HG03175 (cell line): ENCODE results near the gene SCARB1.

Source experiments
- ATAC-seq: cut with Tn5 transposase; IDR thresholded peaks from one replicate; pipeline ENCODE4 v1.9.1; 2021; ENCODE audit warnings: mild to moderate bottlenecking, moderate library complexity; ENCODE audit not compliant: unreplicated experiment

SCARB1 gene

DNA sequence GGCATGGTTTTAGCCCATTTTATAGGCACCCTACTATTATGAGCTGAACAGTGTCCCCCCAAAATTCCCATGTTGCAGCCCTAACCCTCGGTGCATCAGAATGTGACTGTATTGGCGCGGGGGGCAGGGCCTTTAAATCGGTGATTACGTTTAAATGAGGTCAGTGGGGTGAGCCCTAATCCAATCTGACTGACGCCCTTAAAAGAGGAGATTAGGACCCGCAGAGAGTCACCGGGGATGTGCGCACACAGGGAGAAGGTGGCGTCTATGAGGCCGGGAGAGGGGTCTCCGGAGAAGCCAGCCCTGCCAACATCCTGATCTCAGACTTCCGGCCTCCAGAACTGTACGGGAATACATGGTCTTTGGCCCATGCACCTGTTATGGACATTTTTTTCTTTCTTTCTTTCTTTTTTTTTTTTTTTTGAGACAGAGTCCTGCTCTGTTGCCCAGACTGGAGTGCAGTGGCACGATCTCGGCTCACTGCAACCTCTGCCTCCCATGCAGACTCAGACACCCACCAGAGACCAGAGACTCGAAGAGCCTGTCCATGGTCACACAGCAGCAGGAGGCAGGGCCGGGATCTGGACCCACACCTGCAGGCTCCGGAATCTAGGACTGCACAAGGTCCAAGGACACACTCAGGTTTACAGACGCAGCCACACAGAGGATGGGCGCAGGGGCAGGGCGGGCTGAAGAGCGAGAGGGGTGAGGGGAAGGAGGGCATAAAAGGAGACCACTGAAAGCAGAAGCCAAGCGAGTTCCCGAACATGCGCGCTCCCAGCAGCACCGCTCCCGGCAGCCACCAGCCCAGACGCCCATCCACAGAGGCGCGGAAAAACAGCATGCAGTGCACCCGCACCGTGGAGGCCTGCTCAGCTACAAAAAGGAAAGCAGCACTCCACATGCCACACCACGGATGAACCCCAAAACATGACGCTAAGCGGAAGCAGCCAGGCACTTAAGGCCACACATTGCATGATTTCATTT lies 19.0 kb downstream of the SCARB1 start:
- ATAC-seq, result no peak

DNA sequence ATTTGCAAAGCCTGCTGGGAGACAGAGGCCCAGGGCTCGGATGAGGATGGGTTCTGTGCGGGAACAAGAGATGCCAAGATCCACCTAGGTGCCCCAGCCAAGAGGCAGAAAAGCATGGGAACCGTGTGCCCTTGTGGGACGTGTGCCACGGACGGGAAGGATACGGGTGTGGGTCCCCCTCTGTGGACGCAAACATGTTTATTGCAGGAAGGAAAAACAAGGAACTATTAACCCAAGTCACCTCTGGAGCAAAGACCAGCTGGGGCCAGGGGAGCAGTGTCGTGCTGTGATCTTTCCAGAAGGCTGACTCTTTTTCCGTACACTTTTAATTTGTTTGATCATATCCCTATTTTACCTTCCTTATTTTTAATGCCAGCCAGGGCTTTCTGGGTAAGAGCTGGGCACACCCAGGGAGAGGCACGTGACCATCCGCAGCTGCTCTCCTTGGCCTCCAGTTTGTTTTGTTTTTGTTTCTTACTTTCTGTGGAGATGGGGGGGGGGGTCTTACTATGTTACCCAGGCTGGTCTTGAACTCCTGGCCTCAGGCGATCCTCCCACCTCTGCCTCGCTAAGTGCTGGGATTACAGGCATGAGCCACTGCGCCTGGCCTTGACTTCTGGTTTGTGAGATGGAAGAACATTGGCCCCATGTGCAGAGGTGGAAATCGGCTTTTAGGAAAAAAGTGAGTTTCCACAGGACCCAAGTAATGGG lies 20.7 kb downstream of the SCARB1 start:
- no peak for ATAC-seq

DNA sequence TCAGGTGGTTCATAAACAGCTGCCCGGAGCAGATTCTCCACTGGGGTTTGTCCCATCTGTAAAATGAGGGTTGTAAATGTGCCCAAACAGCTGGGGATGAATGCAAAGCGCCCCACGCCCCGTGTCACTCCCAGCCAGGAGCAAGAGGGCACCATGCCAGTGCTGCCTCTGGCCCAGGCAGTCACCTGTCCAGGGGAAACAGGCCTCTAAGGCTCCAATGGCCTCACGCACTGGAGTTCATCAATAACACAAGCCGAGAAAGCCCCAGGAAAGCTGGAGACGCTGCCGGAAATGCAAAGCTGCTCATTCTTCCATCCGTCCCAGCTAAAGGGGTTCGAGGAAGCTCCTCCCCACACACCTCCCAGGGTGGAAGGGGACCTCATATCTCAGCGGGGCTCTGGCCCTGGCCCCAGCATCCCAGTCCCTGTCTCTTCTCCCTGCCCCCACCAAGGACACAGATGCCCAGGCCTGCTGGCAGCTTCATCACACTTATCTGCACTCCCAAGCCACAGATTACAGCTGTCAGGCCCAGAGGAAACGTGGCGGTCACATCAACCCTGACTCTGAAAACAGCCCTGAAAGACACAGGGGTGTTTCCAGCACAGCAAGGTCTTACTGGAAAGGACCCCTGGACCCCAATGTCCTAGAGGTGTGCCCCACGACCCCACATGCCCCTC lies 21.5 kb downstream of the SCARB1 start:
- ATAC-seq, result no peak

DNA sequence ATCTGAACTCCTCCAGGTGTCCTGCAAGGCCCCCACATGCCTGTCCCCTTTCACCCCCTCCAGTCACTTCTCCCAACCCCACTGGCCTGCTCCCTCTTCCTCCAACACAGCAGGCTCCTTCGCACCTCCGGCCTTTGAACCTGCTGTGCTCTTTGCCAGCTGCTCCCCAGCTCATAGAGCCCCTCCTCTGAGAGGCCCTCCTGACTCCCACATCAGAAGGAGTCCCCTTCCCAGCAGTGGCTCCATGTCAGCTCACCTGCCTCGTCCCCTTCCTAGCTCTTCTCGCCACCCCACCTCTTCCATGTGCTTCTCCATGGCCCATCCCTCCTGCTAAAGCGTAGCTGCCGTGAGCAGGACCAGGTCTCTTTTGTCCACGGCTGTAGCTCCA lies 22.1 kb downstream of the SCARB1 start:
- no peak for ATAC-seq

DNA sequence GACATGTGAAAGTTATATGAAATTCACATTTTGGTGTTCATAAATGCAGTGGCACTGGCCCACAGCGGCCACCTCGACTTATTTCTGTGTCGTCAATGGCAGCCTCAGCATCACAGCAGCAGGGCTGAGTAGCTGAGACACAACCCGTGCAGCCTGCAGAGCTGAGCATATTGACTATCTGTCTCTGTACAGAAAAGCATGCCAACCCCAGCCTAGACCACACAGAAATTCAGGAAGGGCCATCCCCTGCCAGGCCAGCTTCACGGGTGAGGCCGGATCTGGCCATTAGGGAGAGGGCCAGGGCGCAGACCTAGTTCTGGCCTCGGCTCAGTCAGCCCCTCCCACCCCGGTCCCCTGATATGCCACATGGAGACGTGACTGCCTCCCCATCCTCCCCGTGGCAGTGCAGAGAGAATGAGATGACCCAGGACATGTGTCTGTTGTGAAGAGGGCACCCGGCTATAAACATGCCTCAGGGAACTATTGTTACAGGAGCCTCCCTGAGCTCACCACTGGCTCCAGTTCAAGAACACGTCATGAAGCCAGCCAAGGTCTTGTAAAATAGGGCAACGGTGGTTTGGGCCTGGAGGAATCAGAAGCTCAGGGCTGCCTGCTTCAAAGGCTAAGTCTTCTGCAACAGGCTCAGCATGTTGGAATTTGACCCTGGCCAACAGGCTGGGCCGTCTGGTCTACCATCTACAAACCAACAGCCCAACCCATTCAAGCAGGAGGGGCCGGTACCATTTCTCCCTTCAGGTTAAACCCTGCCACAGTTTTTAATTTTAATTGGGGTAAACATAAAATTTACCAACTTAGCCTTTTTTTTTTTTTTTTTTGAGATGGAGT lies 25.5 kb downstream of the SCARB1 start:
- no peak for ATAC-seq

DNA sequence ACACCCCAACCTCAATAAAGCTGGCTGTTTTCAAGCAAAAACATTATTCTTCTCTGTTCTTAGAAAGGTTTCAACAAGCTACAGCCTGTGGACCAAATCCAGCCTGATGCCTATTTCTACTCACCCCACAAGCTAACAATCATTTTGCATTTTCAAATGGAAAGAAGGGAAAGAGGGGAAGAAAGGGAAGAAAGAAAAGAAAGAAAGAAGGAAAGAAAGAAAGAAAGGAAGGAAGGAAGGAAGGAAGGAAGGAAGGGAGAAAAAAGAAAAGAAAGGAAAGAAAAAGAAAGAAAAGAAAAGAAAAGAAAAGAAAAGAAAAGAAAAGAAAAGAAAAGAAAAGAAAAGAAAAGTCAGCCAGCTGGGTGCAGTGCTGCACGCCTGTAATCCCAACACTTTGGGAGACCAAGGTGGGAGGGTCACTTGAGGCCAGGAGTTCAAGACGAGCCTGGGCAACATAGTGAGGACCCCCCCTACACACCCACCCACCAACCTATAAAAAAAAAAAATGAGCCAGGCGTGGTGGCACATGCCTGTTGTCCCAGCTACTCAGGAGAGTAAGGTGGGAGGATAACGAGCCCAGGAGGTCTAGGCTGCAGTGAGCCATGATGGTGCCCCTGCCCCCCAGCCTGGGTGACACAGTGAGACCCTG lies 26.3 kb downstream of the SCARB1 start:
- no peak for ATAC-seq

DNA sequence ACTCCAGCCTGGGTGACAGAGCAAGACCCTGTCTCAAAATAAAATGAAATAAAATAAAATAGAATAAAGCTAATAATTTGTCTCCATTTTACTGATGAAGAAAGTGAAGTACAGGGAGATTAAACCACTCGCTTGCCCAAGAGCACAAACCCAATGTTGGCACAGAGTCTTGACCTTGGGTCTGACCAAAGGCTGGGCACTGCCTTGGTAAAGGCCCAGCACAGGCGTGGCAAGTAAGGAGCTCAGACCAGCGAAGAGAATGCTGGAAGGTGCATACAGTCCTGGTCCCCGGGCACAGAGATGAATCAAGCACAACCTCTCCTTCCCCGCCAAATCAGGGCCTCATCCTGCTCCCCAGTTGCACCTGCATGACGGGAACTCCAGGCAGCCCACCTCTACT lies 26.9 kb downstream of the SCARB1 start:
- ATAC-seq, result no peak

DNA sequence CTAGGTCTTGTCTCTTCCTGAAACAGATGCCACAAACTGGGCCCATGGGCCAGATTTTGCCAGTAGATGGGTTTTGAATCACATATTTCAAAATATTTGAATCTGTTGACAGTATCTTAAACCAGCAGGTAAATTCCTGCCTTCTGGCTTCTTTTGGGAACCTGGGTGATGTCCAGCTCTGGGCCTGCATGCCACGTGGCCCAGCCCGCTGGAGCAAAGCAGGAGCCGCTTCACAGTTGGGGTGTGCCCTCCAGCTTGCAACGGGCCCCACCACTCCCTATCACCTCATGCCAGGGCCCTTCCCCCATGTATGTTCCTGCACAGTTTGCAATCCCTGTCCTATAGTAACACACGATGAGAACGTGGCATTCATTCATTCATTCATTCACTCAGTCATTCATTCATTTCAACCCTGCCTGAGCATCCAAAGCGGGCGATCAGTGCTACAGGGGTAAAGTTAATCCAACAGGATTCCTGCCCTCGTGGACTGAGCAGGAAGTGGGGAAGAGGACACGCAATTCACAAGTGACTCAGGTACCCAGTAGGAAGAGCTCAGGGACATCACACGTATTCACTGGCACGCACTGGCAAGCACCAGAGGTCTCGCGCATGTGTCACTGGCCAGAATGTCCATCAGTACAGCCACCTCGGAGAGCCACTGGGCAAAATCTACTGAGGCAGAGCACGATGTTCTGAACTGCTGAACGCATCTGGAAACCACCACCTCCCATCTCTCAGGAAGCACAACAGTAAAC lies 27.8 kb downstream of the SCARB1 start:
- no peak for ATAC-seq

DNA sequence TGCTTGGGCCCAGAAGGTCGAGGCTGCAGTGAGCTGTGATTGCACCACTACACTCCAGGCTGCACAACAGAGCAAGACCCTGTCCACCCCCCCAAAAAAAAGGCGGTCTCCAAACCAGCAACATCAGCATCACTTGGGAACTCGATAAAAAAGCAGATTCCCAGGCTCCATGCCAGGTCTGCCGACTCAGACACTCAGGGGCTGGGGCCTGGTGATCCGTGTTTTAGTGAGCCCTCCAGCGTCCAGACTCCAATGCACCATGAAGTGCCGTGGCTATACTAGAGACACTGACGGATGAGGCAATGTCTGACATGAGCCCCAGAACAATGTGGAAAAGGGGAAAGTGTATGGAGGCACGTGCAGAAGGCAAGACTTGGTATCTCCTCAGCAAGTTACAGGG lies 28.8 kb downstream of the SCARB1 start:
- ATAC-seq, result no peak

DNA sequence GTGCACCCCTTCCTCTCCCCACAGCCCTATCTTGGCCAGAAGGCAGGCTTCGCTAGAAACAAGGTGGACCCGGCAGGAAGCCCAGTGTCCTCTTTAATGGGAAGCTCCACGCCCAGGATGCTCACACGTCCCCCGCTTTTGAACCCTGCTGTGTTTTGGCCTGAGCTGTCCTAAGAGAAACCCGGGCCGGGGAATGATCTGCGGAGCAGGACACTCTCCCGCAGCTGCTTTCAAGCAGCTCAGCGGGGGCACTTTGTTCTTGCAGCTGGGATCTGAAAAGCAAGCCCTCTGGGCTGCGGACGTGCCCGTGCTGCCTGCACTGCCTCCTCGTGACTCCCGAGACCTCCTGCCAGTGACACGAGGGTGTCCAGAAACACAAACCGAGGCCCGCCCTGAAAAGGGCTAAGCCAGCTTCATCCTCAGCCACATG lies 30.0 kb downstream of the SCARB1 start:
- no peak for ATAC-seq

DNA sequence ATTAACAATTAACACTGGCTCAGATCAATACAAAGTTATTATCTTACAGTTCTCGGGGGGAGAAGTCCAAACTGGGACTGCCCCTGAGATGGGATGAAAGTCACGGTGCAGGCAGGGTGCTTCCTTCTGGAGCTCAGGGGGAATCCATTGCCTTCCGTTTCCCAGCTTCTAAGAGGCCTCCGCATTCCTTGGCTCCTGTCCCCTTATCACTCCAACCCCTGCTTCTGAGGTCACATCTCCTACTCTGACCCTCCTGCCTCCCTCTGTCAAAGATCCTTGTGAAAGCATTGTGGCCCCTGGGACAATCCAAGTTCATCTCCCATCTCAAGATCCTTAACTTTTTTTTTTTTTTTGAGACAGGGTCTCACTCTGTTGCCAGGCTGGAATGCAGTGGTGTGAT lies 30.8 kb downstream of the SCARB1 start:
- ATAC-seq, result no peak

DNA sequence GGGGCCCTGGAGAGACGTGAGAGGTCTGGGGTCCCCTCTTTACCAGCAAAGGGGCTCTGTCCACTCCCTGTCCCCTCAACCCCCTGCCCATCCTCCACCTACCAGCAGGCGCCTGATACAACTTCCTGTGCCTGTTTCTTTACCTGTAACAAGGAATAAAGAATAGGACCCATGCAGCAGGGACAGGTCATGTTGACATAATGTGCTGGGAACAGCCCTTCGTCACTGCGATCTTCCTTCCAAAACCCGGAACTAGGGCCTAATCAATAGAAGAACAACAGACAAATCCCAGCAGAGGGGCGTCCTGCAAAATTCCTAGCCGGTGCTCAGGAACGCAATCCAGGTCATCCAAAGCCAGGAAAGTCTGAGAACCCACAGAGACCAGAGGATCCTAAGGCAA lies 32.1 kb downstream of the SCARB1 start:
- ATAC-seq, result no peak

DNA sequence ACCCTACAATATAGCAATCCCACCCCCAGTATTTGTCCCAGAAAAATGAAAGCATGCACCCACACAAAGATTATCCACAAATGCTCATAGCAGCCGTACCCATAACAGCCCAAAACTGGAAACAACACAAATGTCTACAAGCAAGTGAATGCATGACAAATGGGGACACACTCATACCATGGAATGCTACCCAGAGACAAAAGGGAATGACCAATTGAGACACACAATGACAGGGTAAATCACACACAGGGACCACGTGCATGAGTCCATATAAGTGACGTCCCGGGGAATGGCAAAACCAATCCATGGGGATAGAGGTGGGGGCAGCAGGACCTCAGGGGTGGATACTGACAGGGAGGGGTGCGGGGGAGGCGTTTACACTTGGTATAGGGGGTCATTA lies 33.4 kb downstream of the SCARB1 start:
- no peak for ATAC-seq

DNA sequence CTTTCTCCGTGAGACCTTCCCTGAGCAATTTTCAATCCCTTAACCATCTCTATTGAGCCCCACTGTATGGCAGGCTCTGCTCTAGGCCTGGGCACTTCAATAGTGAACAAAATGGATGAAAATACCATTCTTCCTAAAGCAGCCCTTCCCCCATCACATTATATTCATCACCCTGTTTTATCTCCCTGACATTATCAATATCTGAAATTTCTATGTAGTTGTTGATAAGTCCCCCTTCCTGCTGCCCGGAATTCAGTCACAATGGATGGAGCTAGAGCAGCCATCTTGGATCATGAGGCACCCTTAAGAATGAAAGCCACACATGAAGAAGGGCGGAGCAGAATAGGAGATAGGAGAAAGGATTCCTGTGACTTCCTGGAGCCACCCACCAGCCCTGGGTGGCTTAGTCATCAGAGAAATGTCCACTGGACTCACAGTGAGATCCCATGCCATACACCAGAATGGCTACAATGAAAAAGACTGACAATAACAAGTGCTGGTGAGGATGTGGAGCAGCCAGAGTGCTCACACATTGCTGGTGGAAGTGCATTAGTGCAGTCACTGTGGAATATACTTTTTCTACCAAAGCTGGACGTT lies 33.9 kb downstream of the SCARB1 start:
- no peak for ATAC-seq

DNA sequence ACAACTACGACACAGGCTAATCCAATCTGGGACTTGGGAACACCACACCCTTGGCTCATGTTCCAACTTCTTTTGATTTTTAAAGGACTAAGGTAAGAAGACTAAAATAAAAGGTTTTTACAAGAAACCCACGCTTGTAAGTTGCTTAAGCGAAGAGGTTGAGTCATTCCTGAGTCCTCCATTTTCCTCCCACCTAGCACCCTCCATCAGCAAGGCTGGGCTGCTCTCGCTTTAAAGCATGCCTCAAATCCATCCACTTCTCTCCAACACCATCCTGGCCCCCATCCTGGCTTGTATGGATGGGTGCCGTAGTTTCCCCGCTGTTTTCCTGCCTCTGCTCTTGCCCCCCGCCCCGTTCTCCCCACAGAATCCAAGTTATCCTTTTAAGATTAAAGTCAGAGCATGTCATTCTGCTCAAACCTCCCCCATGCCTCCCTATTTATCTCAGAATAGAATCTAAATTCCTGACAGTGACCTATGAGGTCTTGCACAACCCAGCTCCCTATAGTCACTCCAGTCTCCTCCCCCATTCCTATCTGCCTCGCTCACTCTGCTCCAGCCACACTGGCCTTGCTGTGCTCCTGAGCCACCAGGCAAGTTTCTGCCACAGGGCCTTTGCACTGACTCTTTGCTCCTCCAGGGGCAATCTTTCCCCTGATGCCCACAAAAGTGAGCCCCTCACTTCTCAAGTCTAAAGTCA lies 34.5 kb downstream of the SCARB1 start:
- no peak for ATAC-seq

DNA sequence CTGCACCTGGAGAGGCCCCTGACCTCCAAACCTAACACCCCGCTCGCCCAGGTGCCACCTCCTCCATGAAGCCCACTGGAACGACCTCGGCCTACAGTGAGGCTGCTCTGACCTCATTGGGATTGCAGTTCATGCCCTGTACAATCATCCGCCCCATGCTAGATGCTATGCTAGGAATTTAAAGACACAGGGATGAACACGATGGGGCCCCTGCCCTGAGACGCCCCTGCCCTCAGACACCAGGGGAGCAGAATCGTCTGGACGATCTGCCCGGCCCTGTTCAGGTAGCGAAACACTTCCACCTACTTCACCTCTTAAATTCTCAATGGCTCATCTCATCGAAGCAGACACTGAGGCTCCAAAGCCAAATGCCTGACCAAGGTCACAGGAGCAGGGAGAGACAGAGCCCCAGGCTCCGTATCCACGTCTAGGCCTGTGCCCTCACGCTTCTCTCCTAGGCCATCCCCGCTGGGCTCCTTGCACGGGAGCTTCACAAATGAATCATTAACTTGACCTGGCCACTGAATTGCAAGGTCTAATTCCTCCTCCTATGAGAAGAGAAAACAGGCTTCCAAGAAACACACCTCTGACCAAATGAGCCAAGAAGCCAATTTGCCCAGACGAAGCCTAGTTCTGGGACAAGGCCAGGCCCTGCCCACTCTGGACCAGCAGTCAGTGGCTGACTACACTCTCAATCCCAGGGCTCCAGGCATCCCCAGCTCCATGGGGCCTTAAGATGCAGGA lies 35.2 kb downstream of the SCARB1 start:
- ATAC-seq, result no peak

DNA sequence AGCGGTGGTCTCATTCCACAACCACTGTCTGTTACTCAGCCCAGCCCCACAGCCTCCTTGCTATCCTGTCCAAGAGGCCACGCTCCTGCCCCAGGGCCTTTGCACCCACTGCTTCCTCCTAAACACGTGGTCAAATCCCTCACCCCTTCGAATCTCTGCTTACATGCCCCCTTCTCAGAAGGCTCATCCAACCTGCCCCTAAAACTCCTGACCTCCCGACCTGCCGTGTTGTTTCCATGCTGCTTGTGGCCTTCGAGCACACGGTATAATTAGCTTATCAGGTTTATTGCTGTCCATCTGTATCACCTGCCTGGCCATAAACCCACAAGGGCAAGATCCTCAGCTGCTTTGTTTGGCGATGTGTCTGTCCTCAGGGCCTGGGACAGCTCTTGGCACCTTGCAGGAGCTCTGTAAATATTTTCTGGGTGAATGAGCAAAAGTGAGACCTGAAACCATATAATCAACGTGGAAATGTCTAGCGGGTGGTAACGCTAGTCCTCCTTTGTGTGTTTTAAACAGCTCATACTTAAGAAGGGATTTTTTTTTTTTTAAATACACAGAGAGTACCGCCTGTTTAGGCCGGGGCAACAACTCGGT lies 36.0 kb downstream of the SCARB1 start:
- no peak for ATAC-seq
